ENCODE results near the gene CYP3A7.
"Not testable (repeated sequence)": the region's sequence is repeated elsewhere in the genome, so short reads cannot be mapped to it uniquely, and the experiment has no call there.

The CYP3A7 gene

GRCh38 chr7:99734987-99735386 lies at the start of gene CYP3A7:
CYP3A7 (minus strand) TSS chr7:99735196; CDS start chr7:99735093, 103 bp downstream.
- no peak for DNase-seq

- no peak for DNase-seq
These were observed 49.0 kb upstream of the CYP3A7 start, which contains the start of gene CYP3A4 for GRCh38 chr7:99784007-99784406. CYP3A4 (minus strand) TSS chr7:99784184; CDS start chr7:99784081, 103 bp downstream.

GRCh38 chr7:99782012-99782953 lies 47.3 kb upstream of the CYP3A7 start:
- no peak for DNase-seq

- DNase-seq: no peak
These were observed 45.6 kb upstream of the CYP3A7 start for GRCh38 chr7:99780588-99780987.

- DNase-seq: no peak
These were observed 45.0 kb upstream of the CYP3A7 start for GRCh38 chr7:99779949-99780348.

- DNase-seq: no peak
These were observed 43.9 kb upstream of the CYP3A7 start for GRCh38 chr7:99778880-99779279.

- not testable (repeated sequence) for DNase-seq
These were observed 38.4 kb upstream of the CYP3A7 start for GRCh38 chr7:99773395-99773794.

GRCh38 chr7:99772565-99772964 lies 37.6 kb upstream of the CYP3A7 start:
- DNase-seq: no peak

- DNase-seq: not testable (repeated sequence)
These were observed 34.5 kb upstream of the CYP3A7 start for GRCh38 chr7:99769494-99769893.

GRCh38 chr7:99768471-99768870 lies 33.5 kb upstream of the CYP3A7 start:
- no peak for DNase-seq

- DNase-seq: no peak
These were observed 32.7 kb upstream of the CYP3A7 start for GRCh38 chr7:99767662-99768061.

GRCh38 chr7:99766484-99767099 lies 31.6 kb upstream of the CYP3A7 start:
- no peak for DNase-seq

GRCh38 chr7:99764478-99764877 lies 29.5 kb upstream of the CYP3A7 start:
- DNase-seq: no peak

GRCh38 chr7:99762680-99763327 lies 27.8 kb upstream of the CYP3A7 start:
- no peak for DNase-seq

GRCh38 chr7:99755085-99755484 lies 20.1 kb upstream of the CYP3A7 start:
- DNase-seq: no peak

GRCh38 chr7:99752356-99752755 lies 17.4 kb upstream of the CYP3A7 start:
- DNase-seq: no peak

GRCh38 chr7:99751322-99752052 lies 16.5 kb upstream of the CYP3A7 start:
- not testable (repeated sequence) for DNase-seq

GRCh38 chr7:99748846-99749579 lies 14.0 kb upstream of the CYP3A7 start:
- DNase-seq: no peak

GRCh38 chr7:99746915-99747314 lies 11.9 kb upstream of the CYP3A7 start:
- not testable (repeated sequence) for DNase-seq

GRCh38 chr7:99745395-99745794 lies 10.4 kb upstream of the CYP3A7 start:
- DNase-seq: not testable (repeated sequence)

GRCh38 chr7:99742737-99743394 lies 7.9 kb upstream of the CYP3A7 start:
- no peak for DNase-seq
